ENCODE data around the gene PUS1. TPM values are rescaled to one million over a fixed set of nuclear protein-coding genes. Genes with fewer than 3 reads are reported as not detected.

The PUS1 gene
- total and polyA plus RNA-seq, 9 of the 15 experiments (the other 6 are each of a cell fraction or from before 2014, with no cell fraction given) = 1.9 to 90.8 (median 30.0) TPM

- TF ChIP-seq SMARCA5 (IDR thresholded peaks at IDR 0.05) = no peak
- TF ChIP-seq NRF1 (conservative IDR thresholded peaks at IDR 0.05 in 1 of 2, IDR thresholded peaks at IDR 0.05 in 1 of 2) = peak; percentile 36 to 45; a peak in 1 of 4 replicates
- no peak for TF ChIP-seq SAP30 (IDR thresholded peaks at IDR 0.05; ENCODE audit: borderline replicate concordance, insufficient read depth, low read depth, low read length, poor library complexity, severe bottlenecking)
- no peak for TF ChIP-seq ZNF133 (CRISPR knock-in tag; IDR thresholded peaks at IDR 0.05)
- TF ChIP-seq STAT5B (CRISPR knock-in tag; IDR thresholded peaks at IDR 0.05) = no peak
- TF ChIP-seq NCOR1 (IDR thresholded peaks at IDR 0.05) = no peak
- TF ChIP-seq PTRF (tag; IDR thresholded peaks at IDR 0.05) = no peak
- no peak for TF ChIP-seq NCOA1 (IDR thresholded peaks at IDR 0.05; ENCODE audit: low read depth)
- no peak for TF ChIP-seq SOX6 (IDR thresholded peaks at IDR 0.05)
- no peak for TF ChIP-seq ZNF197 (CRISPR knock-in tag; IDR thresholded peaks at IDR 0.05; ENCODE audit: low read depth)
These were observed 32.2 kb upstream of the PUS1 start (continued) for GRCh38 chr12:131896811-131897270.

- no peak overlapping the region for H3K4me2 ChIP-seq (ENCODE audit: insufficient read depth, low read length)
- H3K4me1 ChIP-seq (replicated peaks in 1 of 2; ENCODE audit: control insufficient read depth in 2 of 2, insufficient read depth in 2 of 2, low read length in 2 of 2) = peaks cover 4 to 51% of the 10 kb centered on the region in 2 experiments; a peak in 4 of 5 replicates
- intact Hi-C loops (cut with micrococcal nuclease) = no loop called here
- peaks cover 8% of the 10 kb centered on the region; the same call in 1 of the 3 replicates for H3K36me3 ChIP-seq (ENCODE audit: control insufficient read depth, insufficient read depth, low read length)
- FAIRE-seq (no peak), DNase-seq (ENCODE audit: extremely low read depth in 1 of 4, low spot score in 3 of 4) (peak in 1 of 4 experiments; percentile 7), ATAC-seq (no peak)
- in situ Hi-C loops (cut with MboI) = no loop called here
- no peak overlapping the region; a peak in 1 of 4 replicates for H3K9ac ChIP-seq (ENCODE audit: insufficient read depth in 1 of 2, low read depth in 2 of 2, low read length in 2 of 2)
- 93% methylated on average over 18 of the region's 18 CpGs for WGBS (ENCODE audit: insufficient coverage, low coverage, missing lambda C conversion rate)
- no peaks in the 10 kb centered on the region for H3K9me1 ChIP-seq (ENCODE audit: control insufficient read depth, insufficient read depth, low read length)
- CTCF ChIA-PET (ENCODE audit: low intra/inter-chr PET ratio) = no interaction called here
- H2AFZ ChIP-seq (ENCODE audit: low read depth, low read length) = no peak overlapping the region
- no peak overlapping the region for H3K27ac ChIP-seq (ENCODE audit: extremely low read depth, low read depth, low read length)
- POLR2A ChIA-PET = interaction anchor here (0.7 to 1.5 kb wide), 3 partner anchors 11 to 24 kb away, joined by 3 to 6 read pairs (median 6); no protein-coding TSS in a partner anchor
- TSS peak; percentile 42 for BruUV-seq (replicated peaks)
- no peaks in the 10 kb centered on the region for H3K9me3 ChIP-seq (replicated peaks; ENCODE audit: control insufficient read depth, insufficient read depth, low read depth, low read length)
- no peaks in the 10 kb centered on the region for H3K27me3 ChIP-seq (ENCODE audit: control insufficient read depth in 2 of 2, insufficient read depth in 2 of 2, low read length in 2 of 2)
- no peak overlapping the region for H3K4me3 ChIP-seq
- H3K79me2 ChIP-seq (ENCODE audit: control insufficient read depth, insufficient read depth, low read length) = peaks cover 16% of the 10 kb centered on the region
- H4K20me1 ChIP-seq (replicated peaks; ENCODE audit: control insufficient read depth, insufficient read depth, low read length) = peaks cover 4% of the 10 kb centered on the region; the same call in 1 of the 2 replicates
- TF ChIP-seq FOXO4 (CRISPR knock-in tag; IDR thresholded peaks at IDR 0.05) = no peak
- TF ChIP-seq PCBP2 (IDR thresholded peaks at IDR 0.05; ENCODE audit: low read depth, low read length, poor library complexity, severe bottlenecking) = no peak
- TF ChIP-seq POLR2A (conservative IDR thresholded peaks at IDR 0.05) = no peak
- TF ChIP-seq ZBTB2 (IDR thresholded peaks at IDR 0.05) = no peak
- no peak for TF ChIP-seq CBX8 (IDR thresholded peaks at IDR 0.05; ENCODE audit: borderline replicate concordance, extremely low read depth, low read depth, low read length, poor library complexity, severe bottlenecking)
- TF ChIP-seq E2F3 (CRISPR knock-in tag; IDR thresholded peaks at IDR 0.05) = no peak
- no peak for TF ChIP-seq PML (IDR thresholded peaks at IDR 0.05; ENCODE audit: low read length)
- TF ChIP-seq IRF2 (CRISPR knock-in tag; IDR thresholded peaks at IDR 0.05) = no peak
These were observed 31.8 kb upstream of the PUS1 start for GRCh38 chr12:131897276-131897675.
